H9 (cell line): Measurements from ENCODE around the gene ABHD15. TPM values are rescaled to one million over a fixed set of nuclear protein-coding genes. Genes with fewer than 3 reads are reported as not detected.

Experiments used
- DNase-seq: peaks from one replicate; pipeline ENCODE4 v3.0.0-alpha.2; 2017
- H2AFZ ChIP-seq: one replicate; pipeline ENCODE4 v1.6.1; 2013; ENCODE audit warnings: mild to moderate bottlenecking, low read length, control low read depth, moderate library complexity
- H2AK5ac ChIP-seq: 2 replicates; pipeline ENCODE4 v1.6.1; 2013; ENCODE audit warnings: low read length, control low read depth, mixed read lengths; ENCODE audit not compliant: insufficient read length
- H2BK120ac ChIP-seq: one replicate; pipeline ENCODE4 v1.6.1; 2013; ENCODE audit warnings: low read depth, mild to moderate bottlenecking, low read length, control low read depth, inconsistent platforms; ENCODE audit not compliant: poor library complexity, severe bottlenecking
- H2BK12ac ChIP-seq: 2 replicates; pipeline ENCODE4 v1.6.1; 2013; ENCODE audit warnings: low read length, control low read depth, mixed read lengths, low read depth; ENCODE audit not compliant: insufficient read length
- H2BK15ac ChIP-seq: 2 replicates; pipeline ENCODE4 v1.6.1; 2013; ENCODE audit warnings: low read depth, low read length, control low read depth
- H2BK20ac ChIP-seq: one replicate; pipeline ENCODE4 v1.6.1; 2013; ENCODE audit warnings: low read depth, mild to moderate bottlenecking, low read length, control low read depth, inconsistent platforms; ENCODE audit not compliant: poor library complexity, severe bottlenecking
- H2BK5ac ChIP-seq: 2 replicates; pipeline ENCODE4 v1.6.1; 2013; ENCODE audit warnings: low read length, control low read depth, mixed read lengths; ENCODE audit not compliant: insufficient read length
- H3K14ac ChIP-seq: 2 replicates; pipeline ENCODE4 v1.6.1; 2013; ENCODE audit warnings: low read length, control low read depth; ENCODE audit not compliant: insufficient read depth
- H3K18ac ChIP-seq: 2 replicates; pipeline ENCODE4 v1.6.1; 2013; ENCODE audit warnings: low read depth, mild to moderate bottlenecking, mixed read lengths, low read length, control low read depth; ENCODE audit not compliant: insufficient read length
- H3K23ac ChIP-seq: 2 replicates; pipeline ENCODE4 v1.6.1; 2013; ENCODE audit warnings: low read length, control low read depth, mixed read lengths, low read depth; ENCODE audit not compliant: insufficient read length
- H3K23me2 ChIP-seq: 2 replicates; pipeline ENCODE4 v1.6.1; 2013; ENCODE audit warnings: low read depth, mild to moderate bottlenecking, mixed read lengths, low read length, control low read depth; ENCODE audit not compliant: insufficient read length, poor library complexity, severe bottlenecking
- H3K27ac ChIP-seq: 2 replicates; pipeline ENCODE4 v1.5.1; 2013; ENCODE audit warnings: low read length, control low read depth, mixed read lengths, low read depth; ENCODE audit not compliant: insufficient read length
- H3K27me3 ChIP-seq: 2 replicates; pipeline ENCODE4 v1.6.1; 2013; ENCODE audit warnings: low read length, control low read depth, inconsistent platforms; ENCODE audit not compliant: insufficient read depth
- H3K4ac ChIP-seq: 2 replicates; pipeline ENCODE4 v1.6.1; 2013; ENCODE audit warnings: low read depth, mild to moderate bottlenecking, control low read depth, inconsistent platforms, low read length, moderate library complexity
- H3K4me1 ChIP-seq: 2 replicates; pipeline ENCODE4 v1.6.1; 2013; ENCODE audit warnings: low read length, control low read depth, inconsistent platforms; ENCODE audit not compliant: insufficient read depth
- H3K4me2 ChIP-seq: 2 replicates; pipeline ENCODE4 v1.6.1; 2013; ENCODE audit warnings: low read length, control low read depth, mixed read lengths; ENCODE audit not compliant: insufficient read length, insufficient read depth
- H3K56ac ChIP-seq: 2 replicates; pipeline ENCODE4 v1.6.1; 2013; ENCODE audit warnings: low read depth, mild to moderate bottlenecking, mixed read lengths, low read length, control low read depth; ENCODE audit not compliant: insufficient read length
- H3K79me1 ChIP-seq: 2 replicates; pipeline ENCODE4 v1.6.1; 2013; ENCODE audit warnings: low read depth, mild to moderate bottlenecking, moderate library complexity, low read length, control low read depth, inconsistent platforms; ENCODE audit not compliant: insufficient read depth, poor library complexity, severe bottlenecking
- H3K79me2 ChIP-seq: 2 replicates; pipeline ENCODE4 v1.6.1; 2013; ENCODE audit warnings: low read length, control low read depth, inconsistent platforms; ENCODE audit not compliant: insufficient read depth
- H3K9ac ChIP-seq: 2 replicates; pipeline ENCODE4 v1.6.1; 2013; ENCODE audit warnings: low read length, control low read depth, mixed read lengths; ENCODE audit not compliant: insufficient read length; ENCODE audit errors: extremely low read depth
- H3K9me3 ChIP-seq: one replicate; pipeline ENCODE4 v1.6.1; 2013; ENCODE audit warnings: low read depth, low read length, inconsistent platforms; ENCODE audit not compliant: control insufficient read depth
- H3T11ph ChIP-seq: one replicate; pipeline ENCODE4 v1.6.1; 2013; ENCODE audit warnings: mild to moderate bottlenecking, low read length, control low read depth, inconsistent platforms
- H4K20me1 ChIP-seq: one replicate; pipeline ENCODE4 v1.6.1; 2013; ENCODE audit not compliant: control insufficient read depth, insufficient read length, insufficient read depth
- H4K5ac ChIP-seq: 2 replicates; pipeline ENCODE4 v1.6.1; 2013; ENCODE audit warnings: low read depth, mild to moderate bottlenecking, mixed read lengths, low read length, control low read depth; ENCODE audit not compliant: insufficient read length
- H4K8ac ChIP-seq: replicated peaks from 2 replicates; pipeline ENCODE4 v1.6.1; 2013; ENCODE audit warnings: low read length, control low read depth, mixed read lengths, low read depth; ENCODE audit not compliant: insufficient read length
- H4K91ac ChIP-seq: 2 replicates; pipeline ENCODE4 v1.6.1; 2013; ENCODE audit warnings: low read depth, mild to moderate bottlenecking, moderate library complexity, mixed read lengths, low read length, control low read depth; ENCODE audit not compliant: insufficient read length
- H3K27ac Mint-ChIP-seq, 3 experiments: 2 replicates in 2 of 3; 3 replicates in 1 of 3; pipeline ENCODE4 v1.8.0; 2020 to 2021; ENCODE audit warnings: mixed read lengths in 3 of 3, mild to moderate bottlenecking in 1 of 3, moderate library complexity in 1 of 3
- H3K27me3 Mint-ChIP-seq: 2 replicates; pipeline ENCODE4 v1.8.0; 2021; ENCODE audit warnings: low read depth, mild to moderate bottlenecking, moderate library complexity, mixed read lengths
- H3K36me3 Mint-ChIP-seq, 3 experiments: 2 replicates in 2 of 3; 3 replicates in 1 of 3; pipeline ENCODE4 v1.8.0; 2020 to 2021; ENCODE audit warnings: low read depth in 3 of 3, mixed read lengths in 3 of 3; ENCODE audit not compliant: insufficient read depth in 1 of 3
- H3K4me1 Mint-ChIP-seq, 2 experiments: 2 replicates each; pipeline ENCODE4 v1.8.0; 2020; ENCODE audit warnings: mixed read lengths in 2 of 2
- H3K4me3 Mint-ChIP-seq, 2 experiments: 2 replicates in 1 of 2; 3 replicates in 1 of 2; pipeline ENCODE4 v1.8.0; 2020 to 2021; ENCODE audit warnings: mild to moderate bottlenecking in 2 of 2, mixed read lengths in 2 of 2, moderate library complexity in 1 of 2
- H3K9me3 Mint-ChIP-seq, 2 experiments: 2 replicates in 1 of 2; 3 replicates in 1 of 2; pipeline ENCODE4 v1.8.0; 2020; ENCODE audit warnings: mild to moderate bottlenecking in 2 of 2, mixed read lengths in 2 of 2, moderate library complexity in 1 of 2
- CTCF ChIP-seq: fragments of 200-600 bp; sonication (generic); conservative IDR thresholded peaks from 3 replicates; pipeline ENCODE4 v1.8.0; 2021; ENCODE audit warnings: antibody characterized with exemption, mild to moderate bottlenecking
- WGBS: extraction: QIAGEN DNeasy Blood & Tissue Kit; methylation state at CpG from one replicate; pipeline ENCODE4 v1.1.7; 2013; ENCODE audit warnings: missing lambda C conversion rate, low lambda C conversion rate, mixed read lengths; ENCODE audit not compliant: insufficient read length; ENCODE audit errors: extremely low coverage; 5-methylcytosine and 5-hydroxymethylcytosine counted together
- total RNA-seq: library from RNA; stranded (reverse); gene quantifications from 2 replicates; pipeline ENCODE4 v1.2.1, GENCODE V29; 2021

ABHD15 gene
- total RNA-seq, 1 experiment from 2014 or later = 2.5 TPM

GRCh38 chr17:29594519-29595090 lies 27.8 kb upstream of the ABHD15 start:
- H3K27me3 Mint-ChIP-seq = peaks cover 5% of the 10 kb centered on the region
- Histone ChIP-seq H2BK5ac (no peak overlapping the region), H4K5ac (no peak overlapping the region), H3K14ac (no peak overlapping the region), H3K79me1 (no peaks in the 10 kb centered on the region), H2BK15ac (no peak overlapping the region), H3K9me3 (no peaks in the 10 kb centered on the region), H3K4me1 (peaks cover 4% of the 10 kb centered on the region; the same call in 1 of the 2 replicates), H3T11ph (no peak overlapping the region), H4K20me1 (no peaks in the 10 kb centered on the region), H2BK20ac (no peak overlapping the region), H2BK120ac (no peak overlapping the region), H4K8ac (no peak overlapping the region), H3K18ac (no peak overlapping the region), H3K4me2 (peak overlapping the region; percentile 63), H3K23ac (no peak overlapping the region), H3K9ac (no peak overlapping the region), H3K4ac (no peak overlapping the region), H3K27me3 (no peaks in the 10 kb centered on the region), H3K56ac (no peak overlapping the region), H4K91ac (no peak overlapping the region), H2BK12ac (no peak overlapping the region), H2AK5ac (no peak overlapping the region), H3K23me2 (peaks cover 33% of the 10 kb centered on the region), H3K79me2 (no peaks in the 10 kb centered on the region; the same call in 1 of the 2 replicates), H3K27ac (no peak overlapping the region), H2AFZ (no peak overlapping the region)
- TF ChIP-seq CTCF = no peak
- H3K4me3 Mint-ChIP-seq = peak overlapping the region; percentile 78 to 88
- peaks cover 0 to 3% of the 10 kb centered on the region in 2 experiments; a peak in 1 of 5 replicates for H3K9me3 Mint-ChIP-seq
- H3K27ac Mint-ChIP-seq = no peak overlapping the region
- peaks cover 0 to 4% (median 0%) of the 10 kb centered on the region in 3 experiments; a peak in 1 of 7 replicates for H3K36me3 Mint-ChIP-seq
- H3K4me1 Mint-ChIP-seq = peaks cover 48 to 74% of the 10 kb centered on the region in 2 experiments
- no CpG with 5 or more reads among the region's 11 CpGs for WGBS
- DNase-seq = no peak
